Suprapubic skin (tissue), 4 donors: ENCODE data around the gene CALR3.
"Not testable (repeated sequence)": the region's sequence is repeated elsewhere in the genome, so short reads cannot be mapped to it uniquely, and the experiment has no call there.

Source experiments
- EP300 ChIP-seq: sonication (generic); formaldehyde crosslinking; IDR thresholded peaks from one replicate; pipeline ENCODE4 v1.6.1; 2017; ENCODE audit warnings: antibody characterized with exemption
- POLR2A ChIP-seq, 2 donors: fragments of 450-650 bp; IDR thresholded peaks; one replicate each; pipeline ENCODE4 v1.6.1; 2017; ENCODE audit warnings: antibody characterized with exemption in 2 of 2, mild to moderate bottlenecking in 2 of 2, moderate library complexity in 2 of 2
- POLR2AphosphoS5 ChIP-seq, 3 donors: sonication (generic); formaldehyde crosslinking; IDR thresholded peaks; one replicate each; pipeline ENCODE4 v1.6.1; 2017; ENCODE audit warnings: antibody characterized with exemption in 3 of 3
- TF ChIP-seq, protein P1 (sequence below), 2 donors: fragments of 200-600 bp in 1 of 2; fragments of 450-650 bp in 1 of 2; sonication (generic) in 1 of 2; IDR thresholded peaks; one replicate each; pipeline ENCODE4 v1.5.1; 2016 to 2019; ENCODE audit warnings: antibody characterized with exemption in 2 of 2, mild to moderate bottlenecking in 1 of 2, moderate library complexity in 1 of 2

DNA sequence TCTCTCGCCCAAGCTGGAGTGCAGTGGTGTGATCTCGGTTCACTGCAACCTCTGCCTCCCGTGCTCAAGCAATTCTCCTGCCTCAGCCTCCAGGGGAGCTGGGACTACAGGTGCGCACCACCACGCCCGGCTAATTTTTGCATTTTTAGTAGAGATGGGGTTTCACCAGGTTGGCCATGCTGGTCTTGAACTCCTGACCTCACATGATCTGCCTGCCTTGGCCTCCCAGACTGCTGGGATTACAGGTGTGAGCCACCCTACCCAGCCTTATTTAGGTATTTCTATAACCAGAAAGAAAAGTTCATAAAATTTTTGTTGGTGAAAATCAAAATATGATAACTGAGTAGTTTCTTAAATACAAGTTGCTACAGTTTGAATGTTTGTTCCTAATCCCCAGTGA, 47.8 kb upstream of the CALR3 start:
- TF ChIP-seq POLR2A (IDR thresholded peaks at IDR 0.05); POLR2AphosphoS5 (IDR thresholded peaks at IDR 0.05); EP300: not testable (repeated sequence)
- TF ChIP-seq, protein P1, sequence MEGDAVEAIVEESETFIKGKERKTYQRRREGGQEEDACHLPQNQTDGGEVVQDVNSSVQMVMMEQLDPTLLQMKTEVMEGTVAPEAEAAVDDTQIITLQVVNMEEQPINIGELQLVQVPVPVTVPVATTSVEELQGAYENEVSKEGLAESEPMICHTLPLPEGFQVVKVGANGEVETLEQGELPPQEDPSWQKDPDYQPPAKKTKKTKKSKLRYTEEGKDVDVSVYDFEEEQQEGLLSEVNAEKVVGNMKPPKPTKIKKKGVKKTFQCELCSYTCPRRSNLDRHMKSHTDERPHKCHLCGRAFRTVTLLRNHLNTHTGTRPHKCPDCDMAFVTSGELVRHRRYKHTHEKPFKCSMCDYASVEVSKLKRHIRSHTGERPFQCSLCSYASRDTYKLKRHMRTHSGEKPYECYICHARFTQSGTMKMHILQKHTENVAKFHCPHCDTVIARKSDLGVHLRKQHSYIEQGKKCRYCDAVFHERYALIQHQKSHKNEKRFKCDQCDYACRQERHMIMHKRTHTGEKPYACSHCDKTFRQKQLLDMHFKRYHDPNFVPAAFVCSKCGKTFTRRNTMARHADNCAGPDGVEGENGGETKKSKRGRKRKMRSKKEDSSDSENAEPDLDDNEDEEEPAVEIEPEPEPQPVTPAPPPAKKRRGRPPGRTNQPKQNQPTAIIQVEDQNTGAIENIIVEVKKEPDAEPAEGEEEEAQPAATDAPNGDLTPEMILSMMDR (IDR thresholded peaks at IDR 0.05), result not testable (repeated sequence)
